Fibroblast of peridontal ligament (primary cell): Measurements from ENCODE around the gene HMCN2.
"Not testable (repeated sequence)": the region's sequence is repeated elsewhere in the genome, so short reads cannot be mapped to it uniquely, and the experiment has no call there.

ENCODE experiments used
- DNase-seq: peaks from one replicate; pipeline ENCODE4 v3.0.0-alpha.2; 2010; ENCODE audit errors: extremely low read depth

The HMCN2 gene

DNA sequence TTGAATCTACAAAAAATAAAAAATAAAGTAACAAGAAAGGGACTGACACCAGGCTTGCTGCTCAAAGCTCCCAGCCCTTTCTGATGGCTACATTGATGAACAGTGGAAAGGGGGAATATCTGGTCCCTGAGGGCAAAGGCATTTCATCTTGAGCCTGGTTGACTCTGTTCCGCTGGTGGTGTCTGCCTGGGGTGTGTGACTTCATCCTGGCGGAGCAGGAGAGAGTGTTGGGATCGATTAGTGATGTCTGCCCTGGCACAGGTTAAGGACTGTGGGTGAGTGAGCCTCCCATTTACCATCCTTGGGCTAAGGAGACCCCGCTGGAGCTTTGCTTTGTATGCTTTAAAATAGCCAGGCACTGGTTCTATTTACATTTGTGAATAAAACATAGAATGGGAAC, 122.3 kb downstream of the HMCN2 start:
- no peak for DNase-seq

GRCh38 chr9:130390390-130390789, 124.8 kb downstream of the HMCN2 start:
- DNase-seq, result no peak

DNA sequence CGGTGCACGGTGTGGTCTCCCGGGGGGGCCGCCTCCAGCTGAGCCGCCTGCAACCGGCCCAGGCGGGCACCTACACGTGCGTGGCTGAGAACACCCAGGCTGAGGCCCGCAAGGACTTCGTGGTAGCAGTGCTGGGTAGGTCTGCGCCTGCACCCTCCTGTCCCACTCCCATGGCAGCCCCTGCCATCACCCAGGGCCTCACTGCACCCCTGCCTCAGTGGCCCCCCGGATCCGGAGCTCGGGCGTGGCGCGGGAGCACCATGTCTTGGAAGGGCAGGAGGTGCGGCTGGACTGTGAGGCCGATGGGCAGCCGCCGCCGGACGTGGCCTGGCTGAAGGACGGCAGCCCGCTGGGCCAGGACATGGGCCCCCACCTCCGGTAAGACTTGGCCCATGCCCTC, 125.4 kb downstream of the HMCN2 start:
- DNase-seq, result no peak

DNA sequence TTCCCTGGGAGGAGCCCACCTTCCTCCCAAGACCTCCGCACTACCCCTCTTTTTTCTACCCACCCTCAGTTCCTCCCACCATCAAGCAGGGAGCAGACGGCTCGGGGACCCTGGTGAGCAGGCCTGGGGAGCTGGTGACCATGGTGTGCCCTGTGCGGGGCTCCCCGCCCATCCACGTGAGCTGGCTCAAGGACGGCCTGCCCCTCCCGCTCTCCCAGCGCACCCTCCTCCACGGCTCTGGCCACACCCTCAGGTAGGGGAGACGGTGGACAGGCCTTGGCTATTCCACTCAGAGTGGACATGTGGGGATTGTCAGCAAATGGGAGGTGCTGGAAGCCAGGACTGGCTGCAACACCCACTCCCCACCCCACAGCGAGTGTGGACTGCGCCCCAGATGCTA, 126.3 kb downstream of the HMCN2 start:
- DNase-seq, result no peak

DNA sequence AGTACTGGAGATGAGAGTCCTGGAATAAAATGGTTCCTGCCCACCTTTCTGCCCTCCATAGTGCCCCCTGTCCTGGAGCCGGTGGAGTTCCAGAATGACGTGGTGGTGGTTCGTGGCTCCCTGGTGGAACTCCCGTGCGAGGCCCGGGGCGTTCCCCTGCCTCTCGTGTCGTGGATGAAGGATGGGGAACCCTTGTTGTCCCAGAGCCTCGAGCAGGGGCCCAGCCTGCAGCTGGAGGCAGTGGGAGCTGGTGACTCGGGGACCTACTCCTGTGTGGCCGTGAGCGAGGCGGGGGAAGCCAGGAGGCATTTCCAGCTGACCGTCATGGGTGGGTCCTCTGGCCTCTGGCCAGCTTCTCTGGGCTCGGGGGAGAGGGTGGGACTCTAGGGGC, 128.1 kb downstream of the HMCN2 start:
- DNase-seq, result no peak

DNA sequence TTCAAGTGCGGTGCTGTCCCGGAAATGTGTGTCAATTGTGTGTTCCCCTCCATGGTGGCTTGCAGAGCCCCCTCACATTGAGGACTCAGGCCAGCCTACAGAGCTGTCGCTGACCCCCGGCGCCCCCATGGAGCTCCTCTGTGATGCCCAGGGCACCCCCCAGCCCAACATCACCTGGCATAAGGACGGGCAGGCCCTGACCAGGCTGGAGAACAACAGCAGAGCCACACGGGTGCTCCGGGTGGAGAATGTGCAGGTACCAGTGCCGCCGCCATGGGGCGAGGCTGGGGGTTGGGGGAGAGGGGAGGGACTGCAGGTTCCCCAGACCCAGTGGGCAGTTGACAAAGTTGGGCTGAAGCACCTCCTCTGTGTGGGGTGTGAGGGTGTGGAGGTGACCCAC, 128.8 kb downstream of the HMCN2 start:
- DNase-seq, result no peak

- no peak for DNase-seq
These were observed 129.4 kb downstream of the HMCN2 start for GRCh38 chr9:130394814-130395470.

- no peak for DNase-seq
These were observed 130.4 kb downstream of the HMCN2 start for GRCh38 chr9:130395810-130396435.

DNA sequence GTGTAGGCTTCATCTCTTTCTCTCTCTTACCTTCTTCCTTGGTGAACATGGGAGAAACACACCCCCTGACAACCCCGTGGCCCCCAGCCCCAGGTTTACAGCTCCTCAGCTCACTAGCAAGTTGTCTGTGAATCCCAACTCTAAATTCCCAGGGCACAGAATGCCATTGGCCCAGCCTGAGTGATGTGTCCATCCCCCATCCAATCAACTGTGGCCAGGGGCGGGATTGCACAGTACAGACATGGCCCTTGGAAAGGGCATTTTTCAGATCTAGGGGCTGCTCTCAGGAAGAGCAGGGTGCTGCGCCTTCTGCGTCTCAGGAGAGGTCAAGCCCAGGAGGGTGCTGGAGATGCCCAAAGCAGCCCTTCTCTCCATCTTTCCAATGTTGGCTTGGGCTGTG, 131.0 kb downstream of the HMCN2 start:
- no peak for DNase-seq

- DNase-seq, result no peak
These were observed 133.1 kb downstream of the HMCN2 start for GRCh38 chr9:130398487-130399240.

GRCh38 chr9:130399768-130400167, 134.2 kb downstream of the HMCN2 start:
- DNase-seq, result no peak

GRCh38 chr9:130400870-130401269, 135.3 kb downstream of the HMCN2 start:
- no peak for DNase-seq

- not testable (repeated sequence) for DNase-seq
These were observed 136.2 kb downstream of the HMCN2 start for GRCh38 chr9:130401742-130402141.

DNA sequence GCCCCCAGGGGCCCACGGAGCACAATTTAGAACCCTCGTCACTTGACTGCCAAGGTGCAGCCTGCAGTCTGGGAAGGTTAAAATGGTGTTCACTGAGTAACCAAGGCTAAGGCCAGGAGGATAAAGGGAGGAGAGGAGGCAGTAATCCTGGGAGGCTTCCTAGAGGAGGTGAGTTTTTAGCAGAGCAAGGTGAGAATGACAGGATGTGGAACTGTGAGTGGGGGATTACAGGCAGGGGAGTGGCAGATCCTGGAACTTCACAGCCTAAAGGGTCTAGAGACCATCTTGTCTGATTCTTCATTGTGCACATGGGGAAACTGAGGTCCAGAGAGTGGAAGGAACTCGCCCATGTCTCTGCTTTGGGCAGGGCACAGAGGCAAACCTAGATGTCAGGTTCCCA, 136.7 kb downstream of the HMCN2 start:
- DNase-seq, result no peak

- no peak for DNase-seq
These were observed 137.3 kb downstream of the HMCN2 start for GRCh38 chr9:130402645-130403440.

DNA sequence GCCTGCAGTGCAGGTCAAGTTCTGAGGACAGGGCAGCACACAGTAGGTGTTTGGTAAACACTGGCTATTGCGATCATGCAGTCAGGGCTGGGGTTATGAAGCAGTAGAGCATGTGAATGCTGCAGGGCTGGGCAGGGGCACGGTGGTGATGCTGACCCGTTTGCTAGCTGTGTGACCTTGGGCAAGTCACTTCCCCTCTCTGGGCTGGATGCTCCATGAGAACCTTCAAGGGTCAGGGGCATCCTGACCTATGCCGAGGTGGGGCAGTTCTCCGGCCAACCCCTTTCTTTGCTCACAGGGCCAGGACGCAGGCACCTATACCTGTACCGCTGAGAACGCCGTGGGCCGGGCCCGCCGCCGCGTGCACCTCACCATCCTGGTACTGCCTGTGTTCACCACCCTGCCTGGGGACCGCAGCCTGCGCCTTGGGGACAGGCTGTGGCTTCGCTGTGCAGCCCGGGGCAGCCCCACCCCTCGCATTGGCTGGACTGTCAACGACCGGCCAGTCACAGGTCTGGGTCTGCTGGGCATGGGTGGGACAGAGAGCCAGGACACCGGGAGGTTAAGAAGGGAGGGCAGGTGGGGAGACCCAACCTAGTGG, 140.2 kb downstream of the HMCN2 start:
- DNase-seq, result no peak

DNA sequence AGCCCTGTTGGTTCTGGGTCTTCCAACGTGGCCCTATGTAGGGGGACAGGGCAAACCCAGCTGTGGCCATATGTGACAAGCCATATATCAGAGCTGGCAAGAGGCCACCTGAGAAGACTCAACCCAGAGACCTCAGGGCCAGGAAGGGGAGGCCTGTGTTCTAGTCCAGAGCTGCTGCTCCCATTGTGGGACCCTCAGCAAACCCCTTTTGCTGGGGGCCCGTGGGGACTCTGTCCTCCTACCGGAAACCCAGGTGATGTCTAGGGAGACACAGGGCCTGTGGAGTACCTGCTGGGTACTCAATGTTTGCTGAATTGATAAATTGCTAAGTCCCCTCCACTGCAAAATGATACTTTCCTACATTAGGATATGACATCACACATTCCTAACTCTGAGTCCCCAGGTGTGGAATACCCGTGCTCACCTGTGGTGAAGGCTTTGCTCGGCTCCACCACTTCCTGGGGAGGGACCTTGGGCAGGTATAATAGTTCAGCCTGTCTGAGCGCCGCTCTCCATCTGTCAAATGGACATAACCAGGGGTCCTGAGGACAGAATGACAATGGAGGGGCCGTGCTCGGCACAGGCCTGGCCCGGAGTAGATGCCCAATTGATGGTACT, 140.8 kb downstream of the HMCN2 start:
- DNase-seq, result no peak

GRCh38 chr9:130407916-130408663, 142.5 kb downstream of the HMCN2 start:
- no peak for DNase-seq

DNA sequence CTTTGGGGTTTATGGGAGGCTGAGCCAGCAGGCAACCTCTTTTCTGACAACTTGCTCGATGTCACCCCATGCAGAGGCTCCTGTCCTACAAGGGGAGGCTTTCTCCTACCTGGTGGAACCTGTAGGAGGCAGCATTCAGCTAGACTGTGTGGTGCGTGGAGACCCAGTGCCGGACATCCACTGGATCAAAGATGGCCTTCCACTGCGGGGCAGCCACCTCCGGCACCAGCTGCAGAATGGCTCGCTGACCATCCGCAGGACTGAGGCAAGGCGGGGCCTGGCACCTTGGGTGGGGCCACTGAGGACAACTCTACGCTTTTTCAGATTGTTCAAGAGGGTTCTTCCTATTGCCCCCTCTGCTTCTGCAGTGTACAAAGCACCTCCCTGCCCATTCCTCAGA, 143.1 kb downstream of the HMCN2 start:
- DNase-seq, result no peak

GRCh38 chr9:130409246-130409645, 143.7 kb downstream of the HMCN2 start:
- DNase-seq, result no peak

GRCh38 chr9:130410443-130410842, 144.9 kb downstream of the HMCN2 start:
- no peak for DNase-seq
